T47D (cell line): ENCODE results near the gene EEF1AKMT3.

Experiments
- DNase-seq, 2 experiments: peaks; one replicate each; pipeline versions ENCODE4 v3.0.0 to v3.0.0-alpha.2; 2011 to 2012; ENCODE audit warnings: low read depth in 1 of 2, low spot score in 1 of 2
- JUND ChIP-seq: IDR thresholded peaks from 2 replicates; pipeline ENCODE4 v1.6.1; 2012; ENCODE audit warnings: low read depth
- in situ Hi-C: cut with HindIII; loops from 2 replicates; pipeline ENCODE4 v1.10.0; 2016; ENCODE audit warnings: low sequenced_read_pairs, low pct_unique_long_range_greater_than_20kb

EEF1AKMT3 gene

DNA sequence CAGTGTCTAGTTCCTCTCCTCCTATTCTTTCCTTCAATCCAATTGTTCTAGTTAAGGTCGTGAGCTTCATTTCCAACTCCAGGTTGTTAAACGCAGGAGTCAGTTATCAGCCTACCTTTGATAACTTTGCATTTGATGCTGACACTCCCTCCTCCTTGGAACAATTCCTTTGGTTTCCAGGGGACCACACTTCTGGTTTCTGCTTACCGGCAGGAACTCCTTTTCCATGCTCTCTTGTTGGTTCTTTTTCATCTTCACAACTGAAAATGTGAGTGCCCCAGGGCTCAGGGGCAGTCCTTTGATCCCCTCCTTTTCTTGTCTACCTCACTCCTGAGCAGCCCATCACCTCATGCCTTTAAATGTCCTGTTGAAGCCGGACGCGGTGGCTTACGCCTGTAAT lies 5.0 kb downstream of the EEF1AKMT3 start:
- DNase-seq = no peak
- TF ChIP-seq JUND = no peak
- in situ Hi-C loops = no loop called here

DNA sequence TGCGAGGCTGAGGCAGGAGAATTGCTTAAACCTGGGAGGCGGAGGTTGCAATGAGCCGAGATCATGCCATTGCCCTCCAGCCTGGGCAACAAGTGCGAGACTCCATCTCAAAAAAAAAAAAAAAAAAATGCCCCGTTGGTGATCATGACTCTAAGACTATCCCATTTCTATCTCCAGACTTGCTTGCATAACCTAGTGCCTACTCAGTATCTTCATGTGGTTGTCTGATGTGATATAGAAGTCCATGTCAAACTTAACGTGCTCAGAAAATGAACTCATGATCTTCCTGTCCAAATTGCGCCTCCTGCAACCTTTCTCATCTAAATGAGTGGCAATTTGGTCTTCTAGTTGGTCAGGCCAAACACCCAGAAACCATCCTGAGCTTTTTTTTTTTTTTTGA lies 5.5 kb downstream of the EEF1AKMT3 start:
- no peak for TF ChIP-seq JUND
- in situ Hi-C loops = no loop called here
- DNase-seq = no peak

DNA sequence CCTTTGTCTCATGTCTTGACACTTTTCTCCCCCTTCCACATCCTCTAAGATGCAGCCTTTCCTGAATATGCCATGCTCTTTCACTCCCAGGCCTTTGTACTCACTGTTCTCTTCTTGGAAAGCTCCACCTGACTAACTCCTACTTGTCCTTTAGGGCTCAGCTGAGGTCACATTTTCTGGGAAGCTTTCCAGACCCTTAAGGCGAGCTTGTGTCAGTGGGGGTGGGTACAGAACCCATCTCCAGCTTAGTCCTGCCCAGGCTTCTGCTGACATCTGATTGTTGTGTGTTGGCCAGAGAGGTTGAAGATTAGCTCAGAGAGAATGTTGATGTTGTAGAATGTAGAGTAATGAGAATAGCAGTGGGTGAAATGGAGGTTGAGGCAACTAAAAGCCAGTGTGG lies 7.3 kb downstream of the EEF1AKMT3 start:
- in situ Hi-C loops = no loop called here
- no peak for TF ChIP-seq JUND
- DNase-seq = no peak

DNA sequence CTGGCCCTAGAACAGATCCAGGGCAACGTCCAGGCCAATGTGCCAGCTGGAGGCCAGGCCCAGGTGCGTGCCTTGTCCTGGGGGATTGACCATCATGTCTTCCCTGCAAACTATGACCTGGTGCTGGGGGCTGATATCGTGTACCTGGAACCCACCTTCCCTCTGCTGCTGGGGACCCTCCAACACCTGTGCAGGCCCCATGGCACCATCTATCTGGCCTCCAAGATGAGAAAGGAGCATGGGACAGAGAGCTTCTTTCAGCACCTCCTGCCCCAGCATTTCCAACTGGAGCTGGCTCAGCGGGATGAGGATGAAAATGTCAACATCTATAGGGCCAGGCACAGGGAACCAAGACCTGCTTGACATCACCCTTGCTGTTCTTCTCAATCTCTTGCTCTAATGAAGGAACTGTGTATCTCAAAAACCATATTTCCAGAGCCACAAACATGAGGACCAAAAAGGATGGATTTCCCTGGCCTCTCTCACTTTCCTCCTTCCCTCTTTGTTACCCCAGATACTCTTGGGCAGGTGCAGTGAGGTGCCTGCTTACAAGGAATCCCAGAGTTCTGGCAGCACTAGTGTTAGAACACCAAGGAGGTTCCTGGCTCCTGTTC lies 8.0 kb downstream of the EEF1AKMT3 start:
- TF ChIP-seq JUND = no peak
- in situ Hi-C loops = no loop called here
- DNase-seq = no peak

DNA sequence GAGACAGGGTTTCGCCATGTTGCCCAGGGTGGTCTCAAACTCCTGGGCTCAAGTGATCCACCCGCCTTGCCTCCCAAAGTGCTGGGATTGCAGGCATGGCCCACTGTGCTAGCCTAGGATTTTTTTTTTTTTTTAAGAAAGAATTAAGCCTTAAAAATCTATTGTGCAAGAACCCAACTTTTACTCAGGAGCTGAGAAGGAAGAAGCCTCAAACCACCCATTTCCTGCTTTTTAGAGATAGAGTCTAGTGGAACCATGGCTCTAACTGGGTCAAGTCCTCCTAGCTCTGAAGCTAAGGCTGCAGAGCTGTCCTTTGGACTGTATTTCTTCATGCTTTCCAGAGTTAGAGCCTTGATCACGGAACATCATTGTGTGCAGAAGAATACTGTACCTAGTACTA lies 8.8 kb downstream of the EEF1AKMT3 start:
- in situ Hi-C loops = no loop called here
- no peak for DNase-seq
- no peak for TF ChIP-seq JUND

DNA sequence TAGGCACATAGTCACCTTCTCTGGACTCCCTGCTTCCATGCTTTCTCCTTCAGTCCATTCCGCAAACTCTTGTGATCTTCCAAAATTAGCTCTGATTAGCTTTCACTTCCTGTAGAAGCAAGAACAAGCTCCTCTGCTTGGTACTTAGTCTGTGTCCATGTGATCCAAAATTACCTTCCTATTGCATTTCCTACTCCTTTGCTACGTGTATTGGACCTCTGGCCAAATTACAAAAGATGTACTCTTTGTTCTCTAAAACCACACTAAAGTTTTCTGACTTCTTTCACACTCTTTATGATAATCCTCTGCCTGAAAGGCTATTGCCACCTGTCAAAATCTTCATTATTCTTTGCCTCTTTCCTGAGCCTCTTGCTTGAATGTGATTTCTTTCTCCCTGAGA lies 9.4 kb downstream of the EEF1AKMT3 start:
- no peak for TF ChIP-seq JUND
- DNase-seq = no peak
- in situ Hi-C loops = no loop called here

DNA sequence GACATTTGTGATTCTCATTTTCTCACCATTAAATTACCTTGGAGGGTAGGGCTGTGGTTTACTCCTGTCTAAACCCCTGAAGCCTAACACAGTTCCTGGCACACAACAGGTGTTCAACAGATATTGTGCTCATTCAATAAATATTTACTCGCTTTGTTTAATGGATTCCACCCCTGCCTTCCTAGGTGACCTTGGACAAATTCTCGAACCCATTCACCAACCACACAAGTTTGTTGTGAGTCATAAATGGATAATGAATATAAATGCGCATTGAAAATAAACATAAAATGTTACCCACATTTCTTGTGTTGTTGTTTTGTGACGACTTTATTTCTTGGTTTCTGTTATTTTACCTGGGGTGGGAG lies 9.8 kb downstream of the EEF1AKMT3 start:
- in situ Hi-C loops = no loop called here
- no peak for TF ChIP-seq JUND
- DNase-seq = no peak

DNA sequence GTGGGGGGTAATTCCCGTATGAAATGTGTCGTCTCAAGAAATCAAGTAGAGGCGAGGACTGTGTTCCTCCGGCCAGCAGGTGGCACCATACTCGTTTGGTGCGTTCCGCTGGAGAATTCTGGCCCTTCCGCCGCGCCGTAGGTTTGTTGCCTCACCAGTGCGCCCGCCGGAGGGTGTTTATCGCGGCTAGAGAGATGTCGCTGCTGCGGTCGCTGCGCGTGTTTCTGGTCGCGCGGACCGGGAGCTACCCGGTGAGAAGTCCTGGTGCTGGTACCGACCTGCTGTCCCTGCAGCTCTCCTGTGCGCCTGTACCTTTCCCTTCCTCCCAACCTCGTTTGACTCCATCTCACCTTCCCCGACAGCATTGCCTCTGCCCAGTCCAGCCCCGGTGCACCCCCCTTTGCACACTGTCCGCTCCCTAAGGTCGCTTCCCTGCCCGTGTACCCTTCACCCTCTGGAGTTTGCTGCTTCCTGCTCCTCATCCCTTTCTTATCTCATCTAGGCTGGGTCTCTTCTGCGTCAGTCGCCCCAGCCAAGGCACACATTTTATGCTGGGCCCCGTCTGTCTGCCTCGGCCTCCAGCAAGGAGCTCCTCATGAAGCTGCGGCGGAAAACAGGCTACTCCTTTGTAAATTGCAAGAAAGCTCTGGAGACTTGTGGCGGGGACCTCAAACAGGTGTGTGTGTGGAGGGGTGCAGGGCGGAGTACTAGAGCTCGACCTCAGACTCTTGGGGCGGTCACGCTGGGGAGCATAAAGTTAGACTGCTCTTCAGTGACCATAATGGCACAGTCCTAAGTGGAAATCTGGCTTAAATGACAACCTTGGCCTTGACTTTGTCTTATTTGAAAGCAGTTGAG lies 10.4 kb downstream of the EEF1AKMT3 start, which contains the start of gene TSFM:
Gene TSFM, plus strand, starts transcription at position 180 of the 858 bp plus-strand sequence. Its CDS starts 15 bp downstream, at position 195.
- DNase-seq = peak; percentile 72 to 98
- in situ Hi-C loops = no loop called here
- no peak for TF ChIP-seq JUND

DNA sequence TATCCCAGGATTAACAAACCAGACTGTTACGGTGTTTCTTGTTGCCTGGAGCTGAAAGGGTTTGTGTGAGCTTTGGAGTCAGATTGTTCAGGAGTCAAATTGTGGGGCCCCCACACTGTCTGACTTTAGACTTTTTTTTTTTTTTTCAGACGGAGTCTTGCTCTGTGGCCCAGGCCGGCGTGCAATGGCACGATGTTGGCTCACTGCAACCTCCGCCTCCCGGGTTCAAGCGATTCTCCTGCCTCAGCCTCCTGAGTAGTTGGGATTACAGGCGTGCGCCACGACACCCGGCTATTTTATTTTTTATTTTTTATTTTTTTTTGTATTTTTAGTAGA lies 11.0 kb downstream of the EEF1AKMT3 start:
- no peak for DNase-seq
- in situ Hi-C loops = no loop called here
- TF ChIP-seq JUND = no peak

DNA sequence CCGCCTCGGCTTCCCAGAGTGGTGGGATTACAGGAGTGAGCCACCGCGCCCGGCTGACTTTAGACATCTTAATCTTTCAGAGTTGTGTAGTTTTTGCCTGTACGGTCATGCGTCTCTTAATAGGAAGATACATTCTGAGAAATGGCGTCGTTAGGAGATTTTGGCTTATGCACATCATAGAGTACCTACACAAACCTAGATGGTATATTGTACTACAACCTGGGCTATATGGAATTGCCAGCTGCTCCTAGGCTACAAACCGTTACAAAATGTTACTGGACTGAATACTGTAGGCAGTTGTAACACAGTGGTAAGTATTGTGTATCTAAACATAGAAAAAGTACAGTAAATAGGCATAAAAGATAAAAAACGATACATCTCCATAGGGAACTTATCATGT lies 11.4 kb downstream of the EEF1AKMT3 start:
- in situ Hi-C loops = no loop called here
- DNase-seq = no peak
- no peak for TF ChIP-seq JUND

DNA sequence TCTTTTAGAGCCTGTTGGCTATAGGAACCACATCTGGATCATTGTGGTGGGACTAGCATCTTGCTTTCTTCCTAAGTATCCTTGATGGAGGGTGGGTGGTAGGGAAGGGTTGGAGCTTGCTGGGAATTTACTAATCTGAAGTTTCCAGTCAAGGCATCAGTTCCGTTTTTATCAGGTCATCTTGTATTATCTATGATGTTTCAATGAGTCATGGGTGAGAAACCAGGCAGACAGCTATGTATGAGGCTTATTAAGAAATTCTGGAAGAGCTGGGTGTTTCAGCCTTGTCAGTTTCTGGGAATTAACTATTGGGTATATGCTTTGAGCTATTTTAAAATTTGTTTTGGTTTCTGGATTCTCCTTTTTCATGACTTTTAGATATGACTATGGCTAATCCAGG lies 21.5 kb downstream of the EEF1AKMT3 start:
- no peak for TF ChIP-seq JUND
- in situ Hi-C loops = no loop called here
- no peak for DNase-seq

DNA sequence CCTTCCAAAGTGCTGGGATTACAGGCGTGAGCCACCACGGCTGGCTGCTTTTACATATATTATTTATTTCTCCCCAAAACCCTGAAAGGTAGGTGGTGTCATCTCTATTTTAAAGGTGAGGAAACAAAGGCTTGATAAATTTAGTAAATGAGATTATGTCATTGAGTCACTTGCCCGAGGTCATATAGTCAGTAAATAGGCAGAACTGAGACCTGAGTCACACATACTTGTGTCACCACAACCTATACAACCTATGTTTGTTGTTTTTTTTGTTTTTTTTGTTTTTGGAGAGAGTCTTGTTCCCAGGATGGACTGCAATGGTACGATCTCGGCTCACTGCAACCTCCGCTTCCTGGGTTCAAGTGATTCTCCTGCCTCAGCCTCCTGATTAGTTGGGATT lies 22.9 kb downstream of the EEF1AKMT3 start:
- in situ Hi-C loops = no loop called here
- no peak for TF ChIP-seq JUND
- DNase-seq = no peak

DNA sequence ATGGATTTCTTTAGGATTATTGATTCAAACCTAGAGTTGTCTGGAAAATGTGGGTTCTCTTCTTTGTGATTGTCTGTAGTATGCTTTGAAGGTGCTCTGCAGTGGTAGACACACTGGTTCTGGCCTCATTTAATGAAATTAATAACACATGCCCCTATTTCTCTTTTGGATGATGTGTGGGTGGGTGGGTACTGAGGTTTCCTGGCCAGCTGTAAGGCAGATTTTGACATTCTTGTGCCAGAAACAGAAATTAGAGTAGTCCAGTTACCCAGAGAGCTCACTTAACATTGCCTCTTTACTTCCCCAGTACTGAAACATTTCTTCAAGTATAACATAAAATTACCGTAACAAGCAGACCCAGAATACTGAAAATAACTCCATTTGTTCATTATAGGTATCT lies 24.6 kb downstream of the EEF1AKMT3 start:
- in situ Hi-C loops = no loop called here
- no peak for DNase-seq

More for the DNA sequence above, 24.6 kb downstream of the EEF1AKMT3 start:
- TF ChIP-seq JUND = no peak
